ENCODE data around the gene GTF2I. TPM values are rescaled to one million over a fixed set of nuclear protein-coding genes. Genes with fewer than 3 reads are reported as not detected.
A peak's percentile ranks its signal among the peaks of the same experiment; 100 is the strongest.

The GTF2I gene
- total and polyA plus RNA-seq, 2 experiments from 2014 or later = 204 to 219 TPM

DNA sequence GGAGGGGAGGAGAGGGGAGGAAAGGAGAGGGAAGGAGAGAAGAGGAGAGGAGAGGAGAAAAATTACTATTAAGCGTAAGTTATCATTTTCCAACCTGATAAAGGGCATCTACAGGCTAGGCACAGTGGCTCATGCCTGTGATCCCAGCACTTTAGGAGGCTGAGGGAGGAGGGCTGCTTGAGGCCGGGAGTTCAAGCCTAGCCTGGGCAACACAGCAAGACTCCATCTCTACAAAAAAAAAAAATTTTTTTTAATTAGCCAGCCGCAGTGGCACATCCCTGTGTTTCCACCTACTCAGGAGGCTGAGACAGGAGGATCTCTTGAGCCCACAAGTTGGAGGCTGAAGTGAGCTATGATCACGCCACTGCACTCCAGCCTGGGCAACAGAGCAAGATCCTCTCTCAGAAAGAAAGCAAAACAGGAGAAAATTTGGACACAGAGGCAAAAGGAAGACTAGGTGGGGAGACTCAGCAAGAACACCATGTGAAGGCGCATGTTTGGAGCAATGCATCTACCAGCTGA lies 35.2 kb upstream of the GTF2I start:
- Mint-ChIP-seq H3K4me1 (peaks cover 15% of the 10 kb centered on the region), H3K36me3 (ENCODE audit: low read depth) (no peaks in the 10 kb centered on the region; the same call in 2 of the 3 replicates), H3K9me3 (no peaks in the 10 kb centered on the region), H3K4me3 (no peak overlapping the region), H3K27ac (no peak overlapping the region), H3K27me3 (ENCODE audit: insufficient read depth, low read depth, poor library complexity) (peaks cover 3% of the 10 kb centered on the region)
- H3K4me3 ChIP-seq = no peak overlapping the region
- H3F3A ChIP-seq (replicated peaks; ENCODE audit: low read depth) = 0 out of 2 replicates have a peak, but pooled peaks cover 8% of the 10 kb centered on the region
- H3K27me3 ChIP-seq (ENCODE audit: insufficient read depth) = no peaks in the 10 kb centered on the region
- no peaks in the 10 kb centered on the region for H3K36me3 ChIP-seq (ENCODE audit: insufficient read depth)
- no peak overlapping the region for H2AFZ ChIP-seq
- H3K4me1 ChIP-seq (ENCODE audit: insufficient read depth) = peaks cover 14% of the 10 kb centered on the region
- H3K9me2 ChIP-seq (ENCODE audit: insufficient read depth) = no peaks in the 10 kb centered on the region
- no peaks in the 10 kb centered on the region for H4K20me1 ChIP-seq (replicated peaks; ENCODE audit: insufficient read depth)
- ATAC-seq (no peak), DNase-seq (ENCODE audit: low spot score) (no peak)
- no peak overlapping the region for H3K27ac ChIP-seq (ENCODE audit: low read depth)
- TF ChIP-seq, protein P1, sequence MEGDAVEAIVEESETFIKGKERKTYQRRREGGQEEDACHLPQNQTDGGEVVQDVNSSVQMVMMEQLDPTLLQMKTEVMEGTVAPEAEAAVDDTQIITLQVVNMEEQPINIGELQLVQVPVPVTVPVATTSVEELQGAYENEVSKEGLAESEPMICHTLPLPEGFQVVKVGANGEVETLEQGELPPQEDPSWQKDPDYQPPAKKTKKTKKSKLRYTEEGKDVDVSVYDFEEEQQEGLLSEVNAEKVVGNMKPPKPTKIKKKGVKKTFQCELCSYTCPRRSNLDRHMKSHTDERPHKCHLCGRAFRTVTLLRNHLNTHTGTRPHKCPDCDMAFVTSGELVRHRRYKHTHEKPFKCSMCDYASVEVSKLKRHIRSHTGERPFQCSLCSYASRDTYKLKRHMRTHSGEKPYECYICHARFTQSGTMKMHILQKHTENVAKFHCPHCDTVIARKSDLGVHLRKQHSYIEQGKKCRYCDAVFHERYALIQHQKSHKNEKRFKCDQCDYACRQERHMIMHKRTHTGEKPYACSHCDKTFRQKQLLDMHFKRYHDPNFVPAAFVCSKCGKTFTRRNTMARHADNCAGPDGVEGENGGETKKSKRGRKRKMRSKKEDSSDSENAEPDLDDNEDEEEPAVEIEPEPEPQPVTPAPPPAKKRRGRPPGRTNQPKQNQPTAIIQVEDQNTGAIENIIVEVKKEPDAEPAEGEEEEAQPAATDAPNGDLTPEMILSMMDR (conservative IDR thresholded peaks at IDR 0.05; ENCODE audit: low read depth in 2 of 2) = no peak
- TF ChIP-seq STAT1 (IDR thresholded peaks at IDR 0.05; ENCODE audit: unreplicated experiment) = no peak
- no peak for TF ChIP-seq EZH2phosphoT487 (IDR thresholded peaks at IDR 0.05; ENCODE audit: unreplicated experiment)
- TF ChIP-seq CREB1 (CRISPR knock-in tag; IDR thresholded peaks at IDR 0.05; ENCODE audit: low read depth) = no peak
- TF ChIP-seq, protein P2, sequence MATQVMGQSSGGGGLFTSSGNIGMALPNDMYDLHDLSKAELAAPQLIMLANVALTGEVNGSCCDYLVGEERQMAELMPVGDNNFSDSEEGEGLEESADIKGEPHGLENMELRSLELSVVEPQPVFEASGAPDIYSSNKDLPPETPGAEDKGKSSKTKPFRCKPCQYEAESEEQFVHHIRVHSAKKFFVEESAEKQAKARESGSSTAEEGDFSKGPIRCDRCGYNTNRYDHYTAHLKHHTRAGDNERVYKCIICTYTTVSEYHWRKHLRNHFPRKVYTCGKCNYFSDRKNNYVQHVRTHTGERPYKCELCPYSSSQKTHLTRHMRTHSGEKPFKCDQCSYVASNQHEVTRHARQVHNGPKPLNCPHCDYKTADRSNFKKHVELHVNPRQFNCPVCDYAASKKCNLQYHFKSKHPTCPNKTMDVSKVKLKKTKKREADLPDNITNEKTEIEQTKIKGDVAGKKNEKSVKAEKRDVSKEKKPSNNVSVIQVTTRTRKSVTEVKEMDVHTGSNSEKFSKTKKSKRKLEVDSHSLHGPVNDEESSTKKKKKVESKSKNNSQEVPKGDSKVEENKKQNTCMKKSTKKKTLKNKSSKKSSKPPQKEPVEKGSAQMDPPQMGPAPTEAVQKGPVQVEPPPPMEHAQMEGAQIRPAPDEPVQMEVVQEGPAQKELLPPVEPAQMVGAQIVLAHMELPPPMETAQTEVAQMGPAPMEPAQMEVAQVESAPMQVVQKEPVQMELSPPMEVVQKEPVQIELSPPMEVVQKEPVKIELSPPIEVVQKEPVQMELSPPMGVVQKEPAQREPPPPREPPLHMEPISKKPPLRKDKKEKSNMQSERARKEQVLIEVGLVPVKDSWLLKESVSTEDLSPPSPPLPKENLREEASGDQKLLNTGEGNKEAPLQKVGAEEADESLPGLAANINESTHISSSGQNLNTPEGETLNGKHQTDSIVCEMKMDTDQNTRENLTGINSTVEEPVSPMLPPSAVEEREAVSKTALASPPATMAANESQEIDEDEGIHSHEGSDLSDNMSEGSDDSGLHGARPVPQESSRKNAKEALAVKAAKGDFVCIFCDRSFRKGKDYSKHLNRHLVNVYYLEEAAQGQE (IDR thresholded peaks at IDR 0.05; ENCODE audit: unreplicated experiment) = no peak
- TF ChIP-seq EZH2 (IDR thresholded peaks at IDR 0.05; ENCODE audit: low read depth, unreplicated experiment) = no peak
- no peak for TF ChIP-seq NANOG (IDR thresholded peaks at IDR 0.05; ENCODE audit: borderline replicate concordance)
- TF ChIP-seq JUNB (IDR thresholded peaks at IDR 0.05; ENCODE audit: unreplicated experiment) = no peak
- no peak for TF ChIP-seq ZNF114 (CRISPR knock-in tag; IDR thresholded peaks at IDR 0.05)
- H3K79me2 ChIP-seq (replicated peaks; ENCODE audit: insufficient read depth) = no peaks in the 10 kb centered on the region
- H3K4me2 ChIP-seq = no peak overlapping the region

DNA sequence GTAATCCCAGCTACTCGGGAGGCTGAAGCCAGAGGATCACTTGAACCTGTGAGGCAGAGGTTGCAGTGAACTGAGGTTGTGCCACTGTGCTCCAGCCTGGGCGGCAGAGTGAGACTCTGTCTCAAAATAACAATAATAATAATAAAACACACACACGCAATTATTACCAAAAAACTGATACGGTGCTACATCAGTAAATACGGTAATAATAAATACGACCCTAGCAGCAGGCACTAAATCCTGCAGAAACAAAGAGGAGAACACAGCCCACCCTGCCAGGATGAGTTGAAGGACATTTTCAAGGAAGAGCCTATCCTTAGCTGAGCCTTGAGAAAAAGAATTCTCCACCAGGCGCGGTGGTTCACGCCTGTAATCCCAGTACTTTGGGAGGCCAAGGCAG lies 34.4 kb upstream of the GTF2I start:
- Histone ChIP-seq H3K4me1 (ENCODE audit: insufficient read depth) (peaks cover 11% of the 10 kb centered on the region), H3K27me3 (ENCODE audit: insufficient read depth) (no peaks in the 10 kb centered on the region), H3K4me2 (no peak overlapping the region), H3K9me2 (ENCODE audit: insufficient read depth) (no peaks in the 10 kb centered on the region), H3K79me2 (replicated peaks; ENCODE audit: insufficient read depth) (no peaks in the 10 kb centered on the region), H2AFZ (peak overlapping the region; percentile 72; the same call in 1 of the 2 replicates), H4K20me1 (replicated peaks; ENCODE audit: insufficient read depth) (no peaks in the 10 kb centered on the region), H3F3A (replicated peaks; ENCODE audit: low read depth) (0 out of 2 replicates have a peak, but pooled peaks cover 8% of the 10 kb centered on the region), H3K27ac (ENCODE audit: low read depth) (peak overlapping the region; percentile 48; the same call in 1 of the 2 replicates), H3K4me3 (no peak overlapping the region), H3K36me3 (ENCODE audit: insufficient read depth) (no peaks in the 10 kb centered on the region)
- ATAC-seq (no peak), DNase-seq (ENCODE audit: low spot score) (peak; percentile 12)
- Mint-ChIP-seq H3K27me3 (ENCODE audit: insufficient read depth, low read depth, poor library complexity) (peaks cover 3% of the 10 kb centered on the region), H3K36me3 (ENCODE audit: low read depth) (no peaks in the 10 kb centered on the region; the same call in 2 of the 3 replicates), H3K27ac (no peak overlapping the region), H3K9me3 (no peaks in the 10 kb centered on the region), H3K4me1 (peaks cover 17% of the 10 kb centered on the region), H3K4me3 (no peak overlapping the region)
- TF ChIP-seq EZH2phosphoT487 (IDR thresholded peaks at IDR 0.05; ENCODE audit: unreplicated experiment) = no peak
- TF ChIP-seq, protein P2 (IDR thresholded peaks at IDR 0.05; ENCODE audit: unreplicated experiment) = no peak
- no peak for TF ChIP-seq ZNF331 (CRISPR knock-in tag; IDR thresholded peaks at IDR 0.05; ENCODE audit: low read depth)
